Measurements from ENCODE around the gene ETS1. TPM values are rescaled to one million over a fixed set of nuclear protein-coding genes. Genes with fewer than 3 reads are reported as not detected.

Gene ETS1
- total and polyA plus RNA-seq, 2 experiments from 2014 or later = 6.7 to 21.8 TPM

DNA sequence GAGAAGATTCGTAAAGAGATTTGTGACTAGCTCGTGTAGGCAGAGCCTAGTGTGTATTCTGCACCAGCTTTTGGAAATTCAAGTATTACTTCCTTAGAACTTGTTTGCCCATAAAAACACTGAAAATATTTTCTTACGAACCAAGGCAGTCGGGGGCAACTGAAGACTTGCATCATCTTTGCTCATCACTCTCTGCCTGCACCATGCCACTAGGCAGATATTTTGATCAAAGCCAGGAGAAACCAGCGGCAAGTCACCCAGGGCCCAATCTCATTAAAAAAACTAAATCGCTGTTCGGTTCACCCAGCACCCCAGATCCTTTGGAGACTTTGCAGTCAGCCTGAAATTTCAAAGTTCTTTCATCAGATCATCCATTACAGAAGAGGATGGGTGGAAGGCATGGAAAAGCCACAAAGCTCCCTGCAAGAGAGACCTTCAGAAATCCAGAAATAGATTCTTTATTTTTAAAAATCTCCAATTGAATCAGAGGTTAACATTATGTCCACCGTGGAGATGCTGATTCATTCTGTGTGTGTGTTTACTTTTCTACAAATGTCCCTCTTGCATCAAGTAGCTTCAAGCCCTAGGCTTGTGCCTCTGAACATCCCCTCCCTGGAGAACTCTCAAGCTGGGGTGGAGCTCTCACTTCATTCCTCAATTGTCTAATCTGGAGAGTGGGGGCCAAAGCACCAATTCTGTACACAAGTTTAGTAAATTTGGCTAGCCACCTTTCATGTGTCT lies 78.4 kb downstream of the ETS1 start:
- H3K79me2 ChIP-seq = peaks cover 73% of the 10 kb centered on the region
- H3K9me2 ChIP-seq (replicated peaks; ENCODE audit: insufficient read depth) = no peaks in the 10 kb centered on the region
- peak overlapping the region; percentile 67 for H3K4me2 ChIP-seq
- no peak overlapping the region for H3K4me3 ChIP-seq
- peaks cover 33% of the 10 kb centered on the region for H3K4me1 ChIP-seq (ENCODE audit: insufficient read depth)
- peak overlapping the region; percentile 88 for H3K27ac ChIP-seq
- H2AFZ ChIP-seq = no peak overlapping the region
- WGBS (ENCODE audit: low lambda C conversion rate, missing lambda C conversion rate) = 78% methylated on average over 8 of the region's 8 CpGs
- no peaks in the 10 kb centered on the region for H3K27me3 ChIP-seq
- DNase-seq (ENCODE audit: low spot score) = no peak
- TF ChIP-seq EZH2 (IDR thresholded peaks at IDR 0.05; ENCODE audit: borderline replicate concordance) = no peak
- no peak for TF ChIP-seq EZH2phosphoT487 (IDR thresholded peaks at IDR 0.05; ENCODE audit: low read depth, severe bottlenecking, unreplicated experiment)
- TF ChIP-seq, protein P1, sequence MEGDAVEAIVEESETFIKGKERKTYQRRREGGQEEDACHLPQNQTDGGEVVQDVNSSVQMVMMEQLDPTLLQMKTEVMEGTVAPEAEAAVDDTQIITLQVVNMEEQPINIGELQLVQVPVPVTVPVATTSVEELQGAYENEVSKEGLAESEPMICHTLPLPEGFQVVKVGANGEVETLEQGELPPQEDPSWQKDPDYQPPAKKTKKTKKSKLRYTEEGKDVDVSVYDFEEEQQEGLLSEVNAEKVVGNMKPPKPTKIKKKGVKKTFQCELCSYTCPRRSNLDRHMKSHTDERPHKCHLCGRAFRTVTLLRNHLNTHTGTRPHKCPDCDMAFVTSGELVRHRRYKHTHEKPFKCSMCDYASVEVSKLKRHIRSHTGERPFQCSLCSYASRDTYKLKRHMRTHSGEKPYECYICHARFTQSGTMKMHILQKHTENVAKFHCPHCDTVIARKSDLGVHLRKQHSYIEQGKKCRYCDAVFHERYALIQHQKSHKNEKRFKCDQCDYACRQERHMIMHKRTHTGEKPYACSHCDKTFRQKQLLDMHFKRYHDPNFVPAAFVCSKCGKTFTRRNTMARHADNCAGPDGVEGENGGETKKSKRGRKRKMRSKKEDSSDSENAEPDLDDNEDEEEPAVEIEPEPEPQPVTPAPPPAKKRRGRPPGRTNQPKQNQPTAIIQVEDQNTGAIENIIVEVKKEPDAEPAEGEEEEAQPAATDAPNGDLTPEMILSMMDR (IDR thresholded peaks at IDR 0.05; ENCODE audit: poor library complexity) = no peak
- H3K36me3 ChIP-seq (replicated peaks; ENCODE audit: insufficient read depth, low read depth) = no peaks in the 10 kb centered on the region
- no peaks in the 10 kb centered on the region for H3K9me3 ChIP-seq (ENCODE audit: low read depth)
- no peaks in the 10 kb centered on the region for H4K20me1 ChIP-seq (ENCODE audit: insufficient read depth, poor library complexity, severe bottlenecking)

DNA sequence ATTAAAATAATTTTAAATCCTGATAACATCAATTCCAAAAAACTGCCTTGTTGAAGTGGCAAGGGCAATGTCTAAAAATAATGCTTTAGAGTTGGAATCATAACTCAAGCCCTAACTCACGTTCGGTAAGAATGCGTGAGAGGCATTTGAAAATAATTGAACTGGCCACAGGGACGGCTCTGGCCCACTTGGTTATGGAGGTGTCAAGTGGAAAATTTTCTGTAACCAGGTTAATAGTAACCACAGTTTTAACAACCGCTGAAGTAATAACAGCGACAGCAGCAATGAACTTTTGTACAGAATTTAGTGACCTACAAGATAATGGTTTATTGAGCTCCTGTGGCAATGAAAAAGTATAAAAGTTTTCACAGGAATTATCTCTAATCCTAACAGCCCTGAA lies 79.4 kb downstream of the ETS1 start:
- Histone ChIP-seq H3K27ac (peak overlapping the region; percentile 88), H3K27me3 (no peaks in the 10 kb centered on the region), H4K20me1 (ENCODE audit: insufficient read depth, poor library complexity, severe bottlenecking) (no peaks in the 10 kb centered on the region), H3K4me1 (ENCODE audit: insufficient read depth) (peaks cover 43% of the 10 kb centered on the region), H3K9me3 (ENCODE audit: low read depth) (no peaks in the 10 kb centered on the region), H3K9me2 (replicated peaks; ENCODE audit: insufficient read depth) (no peaks in the 10 kb centered on the region), H3K79me2 (peaks cover 70% of the 10 kb centered on the region), H3K36me3 (replicated peaks; ENCODE audit: insufficient read depth, low read depth) (no peaks in the 10 kb centered on the region), H3K4me3 (no peak overlapping the region), H3K4me2 (peak overlapping the region; percentile 67), H2AFZ (no peak overlapping the region)
- TF ChIP-seq, protein P1 (IDR thresholded peaks at IDR 0.05; ENCODE audit: poor library complexity) = no peak
- no peak for TF ChIP-seq EZH2 (IDR thresholded peaks at IDR 0.05; ENCODE audit: borderline replicate concordance)
- no peak for TF ChIP-seq EZH2phosphoT487 (IDR thresholded peaks at IDR 0.05; ENCODE audit: low read depth, severe bottlenecking, unreplicated experiment)
- WGBS (ENCODE audit: low lambda C conversion rate, missing lambda C conversion rate) = 57% methylated on average over 6 of the region's 6 CpGs
- DNase-seq (ENCODE audit: low spot score) = no peak

DNA sequence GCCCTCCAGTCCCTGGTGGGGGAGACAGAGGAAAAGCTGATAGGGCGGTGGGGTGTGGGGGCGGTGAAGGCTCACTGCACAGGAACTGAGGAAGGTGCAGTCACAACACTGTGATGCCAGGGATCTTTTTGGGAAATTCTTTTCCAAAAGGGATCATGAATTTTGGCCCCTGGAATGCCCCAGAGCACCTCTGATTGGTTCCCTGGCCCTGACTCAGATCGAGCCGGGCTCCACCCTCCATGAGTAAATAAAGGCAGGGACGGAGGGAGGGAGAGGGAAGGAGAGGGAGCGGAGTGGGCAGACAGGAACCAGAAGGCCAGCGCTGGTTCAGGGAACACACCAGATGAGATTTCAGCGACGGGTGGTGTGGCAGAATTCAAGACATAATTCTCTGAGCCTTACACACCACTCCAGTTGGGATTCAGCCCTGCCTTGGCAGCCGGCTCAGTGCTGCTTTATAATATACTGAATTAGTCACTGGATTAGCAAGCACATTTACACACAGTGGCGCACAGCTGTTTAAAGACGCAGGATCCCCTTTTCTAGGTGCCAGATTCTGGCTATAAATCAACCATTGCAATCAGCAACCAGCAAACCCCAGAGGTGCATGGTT lies 80.3 kb downstream of the ETS1 start:
- peaks cover 52% of the 10 kb centered on the region for H3K4me1 ChIP-seq (ENCODE audit: insufficient read depth)
- no peaks in the 10 kb centered on the region for H4K20me1 ChIP-seq (ENCODE audit: insufficient read depth, poor library complexity, severe bottlenecking)
- H3K9me3 ChIP-seq (ENCODE audit: low read depth) = no peaks in the 10 kb centered on the region
- no peaks in the 10 kb centered on the region for H3K36me3 ChIP-seq (replicated peaks; ENCODE audit: insufficient read depth, low read depth)
- H2AFZ ChIP-seq = no peak overlapping the region
- WGBS (ENCODE audit: low lambda C conversion rate, missing lambda C conversion rate) = 20% methylated on average over 12 of the region's 12 CpGs
- peaks cover 69% of the 10 kb centered on the region for H3K79me2 ChIP-seq
- no peaks in the 10 kb centered on the region for H3K27me3 ChIP-seq
- H3K27ac ChIP-seq = peak overlapping the region; percentile 88
- TF ChIP-seq, protein P1 (IDR thresholded peaks at IDR 0.05; ENCODE audit: poor library complexity) = no peak
- TF ChIP-seq EZH2 (IDR thresholded peaks at IDR 0.05; ENCODE audit: borderline replicate concordance) (no peak), EZH2phosphoT487 (IDR thresholded peaks at IDR 0.05; ENCODE audit: low read depth, severe bottlenecking, unreplicated experiment) (no peak)
- peak overlapping the region; percentile 67 for H3K4me2 ChIP-seq
- H3K4me3 ChIP-seq = no peak overlapping the region
- DNase-seq (ENCODE audit: low spot score) = peak; percentile 87
- no peaks in the 10 kb centered on the region for H3K9me2 ChIP-seq (replicated peaks; ENCODE audit: insufficient read depth)
